ENCODE data around the gene EGLN2.
"Not testable (repeated sequence)": the region's sequence is repeated elsewhere in the genome, so short reads cannot be mapped to it uniquely, and the experiment has no call there.

The EGLN2 gene

DNA sequence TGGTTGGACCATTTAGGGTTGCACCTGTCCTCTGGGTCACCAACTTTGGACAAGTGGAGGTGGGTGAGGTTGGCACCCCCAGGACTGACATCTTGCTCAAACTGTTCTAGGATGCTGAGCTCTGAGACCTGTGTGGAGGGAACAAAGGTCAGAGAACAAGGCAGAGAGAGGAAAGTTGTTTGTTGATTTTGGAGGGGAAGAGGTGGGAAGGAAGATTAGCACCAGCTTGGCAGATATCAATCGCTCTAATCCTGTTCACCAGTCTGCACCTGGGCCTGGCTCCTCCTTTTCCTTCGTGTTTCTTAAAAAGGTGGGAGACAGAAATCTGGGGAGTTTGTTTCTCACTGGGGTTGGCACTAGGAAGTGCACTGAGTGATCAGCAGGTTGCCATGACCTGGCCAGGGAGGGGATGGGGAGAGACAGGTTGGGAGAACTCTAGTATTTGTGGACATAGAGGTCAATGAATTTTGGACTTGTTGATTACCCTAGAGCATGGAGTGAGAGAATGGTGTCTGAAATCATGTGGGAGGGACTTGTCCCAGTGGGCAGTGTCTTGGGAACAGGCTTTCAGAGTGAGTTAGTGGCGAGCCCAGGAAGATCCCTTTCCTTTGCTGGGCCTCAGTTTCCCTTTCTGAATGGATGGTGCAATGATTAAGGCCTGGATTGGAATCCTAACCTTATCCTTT is 53.6 kb downstream of the EGLN2 start:
- DNase-seq (ENCODE audit: insufficient read length, low spot score); FAIRE-seq: not testable (repeated sequence)
